Activated CD8-positive, alpha-beta memory T cell treated with anti-CD3 and anti-CD28 coated beads, Interleukin-2, amount 50 U/mL, for 48 hours (primary cell): ENCODE data around the gene AIP.
"Not testable (repeated sequence)": the region's sequence is repeated elsewhere in the genome, so short reads cannot be mapped to it uniquely, and the experiment has no call there.

Experiments
- DNase-seq: peaks from one replicate; pipeline ENCODE4 v3.0.0-alpha.2; 2020

AIP gene

DNA sequence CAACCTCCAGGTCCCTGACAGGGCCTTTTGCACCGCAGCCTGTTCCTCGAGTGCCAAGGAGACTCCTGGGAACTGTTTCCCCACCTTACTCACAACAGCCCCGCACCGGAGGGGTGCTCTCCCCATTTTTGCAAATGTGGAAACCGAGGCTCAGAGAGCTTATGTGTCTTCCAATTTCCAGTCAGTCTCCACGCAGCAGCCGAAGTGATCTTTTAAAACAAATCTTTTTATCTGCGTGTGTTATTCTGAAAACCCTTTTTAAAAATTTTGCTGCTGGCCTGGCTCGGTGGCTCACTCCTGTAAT is 13.4 kb upstream of the AIP start:
- no peak for DNase-seq

- DNase-seq = no peak
Measured at GRCh38 chr11:67470337-67471002, 12.4 kb upstream of the AIP start.

DNA sequence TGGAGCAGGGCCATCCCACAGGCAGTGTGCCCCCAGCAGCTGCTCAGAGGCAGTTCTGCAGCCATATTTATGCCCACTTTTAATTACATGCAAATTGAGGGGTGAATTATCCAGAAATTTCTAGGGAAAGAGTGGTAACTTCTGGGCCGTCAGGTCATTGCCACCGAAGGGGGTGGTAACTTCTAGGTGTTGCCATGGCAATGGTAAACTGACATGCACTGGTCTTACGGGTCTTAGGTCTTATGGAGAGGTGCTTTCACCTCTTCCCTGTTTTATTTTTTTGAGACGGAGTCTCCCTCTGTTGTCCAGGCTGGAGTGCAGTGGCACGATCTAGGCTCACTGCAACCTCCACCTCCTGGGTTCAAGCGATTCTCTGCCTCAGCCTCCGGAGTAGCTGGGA is 9.9 kb upstream of the AIP start:
- DNase-seq = no peak

- not testable (repeated sequence) for DNase-seq
Measured at GRCh38 chr11:67476692-67477091, 6.1 kb upstream of the AIP start.

GRCh38 chr11:67477344-67478050 is 5.3 kb upstream of the AIP start:
- not testable (repeated sequence) for DNase-seq

- no peak for DNase-seq
Measured at GRCh38 chr11:67482275-67482826, 475 bp upstream of the AIP start.

GRCh38 chr11:67483831-67484665 is 1.2 kb downstream of the AIP start:
- peak; percentile 78 for DNase-seq

DNA sequence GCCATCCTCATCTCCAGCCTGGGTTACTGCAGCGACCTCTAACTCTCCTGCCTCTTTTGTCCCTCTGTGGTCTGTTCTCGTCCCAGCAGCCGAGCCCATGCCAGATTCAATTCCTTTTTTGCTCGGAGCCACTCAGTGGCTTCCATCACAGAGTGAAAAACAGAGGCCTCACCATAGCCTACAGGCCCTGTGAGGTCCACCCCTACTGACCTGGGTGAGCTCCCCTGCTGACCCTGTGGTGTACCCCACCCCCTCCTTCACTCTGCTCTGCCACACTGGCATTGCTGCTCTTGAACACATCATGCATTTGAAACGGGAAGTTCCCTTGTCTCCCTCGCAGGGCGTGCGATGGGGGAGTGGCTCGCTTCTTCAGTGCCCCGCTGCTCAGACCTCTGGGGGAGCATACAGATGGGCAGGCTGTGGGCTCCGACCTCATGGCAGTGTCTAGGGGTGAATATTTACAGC is 2.1 kb downstream of the AIP start:
- peak; percentile 86 for DNase-seq

DNA sequence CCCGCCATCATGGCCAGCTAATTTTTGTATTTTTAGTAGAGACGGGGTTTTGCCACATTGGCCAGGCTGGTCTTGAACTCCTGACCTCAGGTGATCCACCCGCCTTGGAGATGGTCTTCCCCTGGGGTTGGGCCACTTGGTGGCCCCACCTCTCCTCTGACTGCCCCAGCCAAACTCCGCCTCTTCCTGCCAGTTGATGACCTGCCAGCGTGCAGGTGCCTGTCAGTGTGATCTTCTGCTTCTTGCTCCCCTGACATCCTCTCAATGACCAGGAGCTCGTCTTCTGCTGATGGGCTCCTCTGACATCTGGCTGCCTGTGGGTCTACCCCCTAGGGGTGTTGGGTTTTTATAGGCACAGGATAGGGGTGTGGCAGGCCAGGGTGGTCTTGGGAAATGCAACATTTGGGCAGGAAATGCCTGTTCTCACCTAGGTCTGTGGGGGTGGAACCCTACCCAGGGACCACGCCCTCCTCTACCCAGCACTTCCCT is 3.1 kb downstream of the AIP start:
- DNase-seq = peak; percentile 84

GRCh38 chr11:67486481-67487195 is 3.8 kb downstream of the AIP start:
- DNase-seq = peak; percentile 76

- DNase-seq = no peak
Measured at GRCh38 chr11:67489203-67489884, 6.5 kb downstream of the AIP start.

DNA sequence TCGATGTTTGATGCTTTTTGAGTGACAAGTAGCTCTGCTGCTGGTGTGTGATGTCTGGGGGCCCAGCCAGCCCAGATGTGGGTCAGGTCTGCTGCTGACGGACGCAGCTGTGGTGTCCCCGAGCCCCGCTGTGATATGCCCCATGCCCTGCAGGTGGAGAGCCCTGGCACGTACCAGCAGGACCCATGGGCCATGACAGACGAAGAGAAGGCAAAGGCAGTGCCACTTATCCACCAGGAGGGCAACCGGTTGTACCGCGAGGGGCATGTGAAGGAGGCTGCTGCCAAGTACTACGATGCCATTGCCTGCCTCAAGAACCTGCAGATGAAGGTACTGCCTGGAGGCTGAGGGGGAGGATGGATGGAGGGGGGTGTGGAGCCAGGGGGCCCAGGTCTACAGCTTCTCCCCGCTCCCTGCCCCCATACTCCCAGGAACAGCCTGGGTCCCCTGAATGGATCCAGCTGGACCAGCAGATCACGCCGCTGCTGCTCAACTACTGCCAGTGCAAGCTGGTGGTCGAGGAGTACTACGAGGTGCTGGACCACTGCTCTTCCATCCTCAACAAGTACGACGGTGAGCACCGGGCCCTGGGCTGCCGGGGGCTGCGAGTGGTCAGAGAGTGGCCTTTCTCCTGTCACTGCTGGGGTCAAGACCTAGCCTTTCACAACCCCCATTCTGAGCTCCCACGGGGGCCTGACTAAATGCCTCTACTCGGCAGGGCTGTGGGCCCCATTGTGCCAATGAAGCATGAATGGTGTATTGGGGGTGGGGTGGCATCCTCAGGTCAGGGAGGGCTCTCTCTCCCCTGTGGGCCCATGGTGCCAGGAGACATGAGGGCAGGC is 7.3 kb downstream of the AIP start:
- no peak for DNase-seq

DNA sequence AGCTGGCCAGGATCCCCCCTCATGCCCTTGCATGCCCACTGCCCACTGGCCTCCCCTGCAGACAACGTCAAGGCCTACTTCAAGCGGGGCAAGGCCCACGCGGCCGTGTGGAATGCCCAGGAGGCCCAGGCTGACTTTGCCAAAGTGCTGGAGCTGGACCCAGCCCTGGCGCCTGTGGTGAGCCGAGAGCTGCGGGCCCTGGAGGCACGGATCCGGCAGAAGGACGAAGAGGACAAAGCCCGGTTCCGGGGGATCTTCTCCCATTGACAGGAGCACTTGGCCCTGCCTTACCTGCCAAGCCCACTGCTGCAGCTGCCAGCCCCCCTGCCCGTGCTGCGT is 7.9 kb downstream of the AIP start:
- DNase-seq = no peak

DNA sequence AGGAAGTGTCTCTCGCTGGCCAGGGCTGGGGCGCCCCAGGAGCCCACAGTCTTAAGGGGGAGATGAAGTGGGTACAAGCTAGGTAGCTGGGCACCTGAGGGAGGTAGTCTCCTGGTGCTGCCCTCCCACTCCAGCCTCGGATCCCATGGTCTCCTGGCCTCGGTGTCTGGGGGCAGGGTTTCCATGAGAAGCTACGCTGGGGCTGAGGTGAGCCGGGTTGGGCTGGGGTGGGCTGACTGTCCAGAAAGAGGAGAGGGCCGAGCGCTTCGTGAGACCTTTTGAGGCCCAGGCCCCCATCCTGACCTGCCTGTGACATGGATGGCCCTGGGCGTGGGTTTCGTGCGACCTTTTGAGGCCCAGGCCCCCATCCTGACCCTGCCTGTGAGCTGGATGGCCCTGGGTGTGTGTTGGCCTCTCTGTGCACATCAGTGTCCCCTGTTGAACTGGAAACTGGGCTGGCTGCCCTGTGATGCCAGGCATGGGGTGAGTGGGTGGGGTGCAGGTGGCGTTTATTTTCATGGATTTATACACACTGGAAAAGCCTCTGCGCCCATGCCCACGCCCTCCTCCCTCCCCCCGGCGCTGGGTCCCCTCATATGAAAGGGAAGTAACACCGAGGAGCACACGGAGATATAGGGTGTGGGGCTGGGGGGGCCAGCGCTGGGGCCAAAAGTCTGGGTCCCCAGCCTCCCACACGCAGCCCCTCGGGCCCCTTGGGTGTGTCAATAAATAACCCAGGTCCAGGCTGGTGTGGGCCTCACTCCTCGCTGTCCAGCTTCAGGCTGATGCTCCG is 8.6 kb downstream of the AIP start:
- DNase-seq = no peak

DNA sequence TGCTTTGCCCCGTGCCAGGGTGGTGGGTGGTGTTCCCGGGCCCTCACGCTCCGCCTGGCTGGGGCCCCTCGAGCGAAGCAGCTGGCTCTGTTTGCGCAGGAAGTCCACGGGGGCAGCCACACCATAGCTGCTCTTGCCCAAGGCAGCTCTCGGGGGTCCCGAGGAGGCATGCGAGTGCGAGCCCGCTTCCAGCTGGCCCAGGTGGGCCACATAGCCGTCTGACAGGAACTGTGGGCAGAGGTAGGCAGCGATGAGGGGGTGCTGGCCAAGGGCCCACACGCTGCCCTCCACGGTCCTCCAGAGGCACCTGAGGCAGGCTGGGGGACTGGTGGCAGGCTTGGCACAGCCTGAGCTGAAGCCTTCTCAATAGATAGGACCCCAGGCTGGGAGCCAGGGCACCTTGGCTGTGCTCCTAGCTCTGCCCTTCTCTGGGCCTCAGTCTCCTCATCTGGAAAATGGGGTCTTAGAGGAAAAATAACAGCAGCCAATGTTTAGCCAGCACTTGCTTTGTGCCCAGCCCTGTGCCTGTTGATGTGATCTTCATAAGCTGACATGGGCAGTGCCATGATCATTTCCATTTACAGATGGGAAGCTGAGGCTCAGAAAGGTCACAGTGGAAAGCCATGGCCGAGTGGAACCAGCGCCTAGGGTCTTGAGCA is 9.4 kb downstream of the AIP start:
- DNase-seq = no peak

GRCh38 chr11:67492801-67493547 is 10.1 kb downstream of the AIP start:
- peak; percentile 65 for DNase-seq

GRCh38 chr11:67493548-67494370 is 10.9 kb downstream of the AIP start:
- DNase-seq = no peak
